ENCODE measurements around the gene RPL27.
"Not testable (repeated sequence)": the region's sequence is repeated elsewhere in the genome, so short reads cannot be mapped to it uniquely, and the experiment has no call there.

RPL27 gene

DNA sequence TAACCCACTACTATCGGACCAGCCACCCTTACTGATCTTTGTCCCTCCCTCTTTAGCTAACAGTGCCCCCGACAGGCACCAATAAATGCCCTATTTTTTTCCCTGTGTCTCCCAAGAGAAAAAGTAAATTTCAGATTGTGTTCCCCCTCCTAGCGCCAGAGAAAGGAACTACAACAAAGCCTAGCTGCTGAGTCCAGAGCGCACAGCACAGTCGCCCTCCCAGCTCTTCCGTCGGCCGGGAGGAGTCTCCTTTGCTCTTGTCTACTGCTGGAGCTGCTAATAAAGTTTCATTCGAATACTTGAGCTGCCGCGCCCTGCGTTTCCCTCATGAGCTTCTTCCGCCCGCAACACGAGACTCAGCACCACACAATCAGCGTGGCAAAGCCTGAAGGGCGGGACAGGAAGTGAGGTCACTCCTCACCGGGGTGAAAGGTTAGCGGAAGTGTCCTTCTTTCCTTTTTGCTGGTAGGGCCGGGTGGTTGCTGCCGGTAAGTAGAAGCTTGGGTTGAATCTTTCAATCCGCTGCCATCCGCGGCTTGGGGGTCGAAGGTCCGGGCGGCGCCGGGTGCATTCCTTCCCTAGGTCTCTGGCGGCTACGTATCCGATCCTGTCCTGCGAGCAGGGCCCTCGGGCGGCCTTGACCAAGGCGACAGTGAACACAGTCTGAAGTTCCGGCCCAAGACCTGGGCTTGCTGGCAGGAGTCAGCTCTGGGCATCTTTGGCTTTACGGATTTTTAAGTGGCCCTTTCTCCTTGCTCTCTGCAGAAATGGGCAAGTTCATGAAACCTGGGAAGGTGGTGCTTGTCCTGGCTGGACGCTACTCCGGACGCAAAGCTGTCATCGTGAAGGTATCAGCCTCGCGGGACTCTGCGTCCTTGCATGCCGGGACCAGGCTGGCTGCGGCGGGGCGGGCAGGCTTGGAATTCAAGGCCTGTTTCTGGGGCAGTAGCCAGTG, at the start of gene RPL27:
RPL27 (plus strand) TSS at position 436 of the 955 bp plus-strand sequence; CDS start at position 768, 332 bp downstream.
- peak; percentile 96 for DNase-seq (ENCODE audit: low read depth)

GRCh38 chr17:42950044-42950783, 48.0 kb upstream of the RPL27 start:
- no peak for DNase-seq (ENCODE audit: low read depth)

- DNase-seq (ENCODE audit: low read depth), result no peak
Observed at GRCh38 chr17:42953669-42954068, 44.5 kb upstream of the RPL27 start.

DNA sequence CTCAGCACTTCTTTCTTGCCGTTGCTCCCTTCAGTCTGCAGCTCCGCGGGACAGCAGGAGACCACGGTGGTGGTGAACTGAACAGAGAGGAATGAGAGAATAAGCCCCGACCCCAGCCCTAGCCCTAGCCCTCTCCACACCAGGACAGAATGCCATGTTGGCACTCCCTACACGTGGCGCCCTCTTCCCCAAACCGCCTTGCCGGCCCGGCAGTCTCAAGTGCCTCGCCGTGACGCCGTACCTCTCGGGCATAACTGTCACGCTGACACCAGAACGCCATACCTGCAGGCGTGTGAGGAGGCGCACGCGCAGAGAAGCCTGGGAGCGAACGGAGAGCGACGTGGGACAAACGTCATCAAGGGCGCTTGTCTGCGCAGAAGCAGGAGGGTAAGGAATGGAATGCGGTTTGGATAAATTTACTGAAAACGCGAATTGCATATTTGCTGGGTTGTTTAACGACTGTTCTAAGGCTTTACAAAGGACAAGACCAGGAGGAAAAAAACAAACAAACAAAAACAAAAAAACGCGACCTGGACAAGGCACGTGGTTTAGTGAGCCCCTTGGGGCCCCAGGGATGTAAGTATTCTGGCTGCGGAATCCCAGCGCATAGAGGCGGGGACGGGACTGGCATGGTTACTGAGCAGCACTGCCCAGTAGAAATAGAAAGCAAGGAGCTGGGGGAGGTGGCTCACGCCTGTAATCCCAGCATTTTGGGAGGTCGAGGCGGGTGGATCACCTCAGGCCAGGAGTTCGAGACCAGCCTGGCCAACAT, 33.9 kb upstream of the RPL27 start, which contains the start of gene AARSD1:
AARSD1 (minus strand) TSS at position 294 of the 772 bp plus-strand sequence; CDS start at position 280, 14 bp downstream.
- DNase-seq (ENCODE audit: low read depth), result peak; percentile 84

DNA sequence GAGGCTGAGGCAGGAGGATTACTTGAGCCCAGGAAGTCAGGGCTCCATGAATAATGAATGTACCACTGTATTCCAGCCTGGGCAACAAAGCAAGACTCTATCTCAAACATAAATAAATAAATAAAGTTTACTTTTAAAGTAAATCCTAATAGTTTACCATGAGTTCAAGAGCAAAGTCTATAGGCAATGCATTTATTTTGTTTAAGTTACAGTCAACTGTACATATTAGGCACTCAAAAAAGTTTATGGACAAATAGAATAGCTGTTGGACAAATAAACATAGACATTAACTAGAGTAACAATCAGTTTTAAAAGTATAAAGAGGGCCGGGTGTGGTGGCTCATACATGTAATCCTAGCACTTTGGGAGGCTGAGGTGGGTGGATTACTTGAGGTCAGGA, 30.3 kb upstream of the RPL27 start:
- DNase-seq (ENCODE audit: low read depth), result no peak

DNA sequence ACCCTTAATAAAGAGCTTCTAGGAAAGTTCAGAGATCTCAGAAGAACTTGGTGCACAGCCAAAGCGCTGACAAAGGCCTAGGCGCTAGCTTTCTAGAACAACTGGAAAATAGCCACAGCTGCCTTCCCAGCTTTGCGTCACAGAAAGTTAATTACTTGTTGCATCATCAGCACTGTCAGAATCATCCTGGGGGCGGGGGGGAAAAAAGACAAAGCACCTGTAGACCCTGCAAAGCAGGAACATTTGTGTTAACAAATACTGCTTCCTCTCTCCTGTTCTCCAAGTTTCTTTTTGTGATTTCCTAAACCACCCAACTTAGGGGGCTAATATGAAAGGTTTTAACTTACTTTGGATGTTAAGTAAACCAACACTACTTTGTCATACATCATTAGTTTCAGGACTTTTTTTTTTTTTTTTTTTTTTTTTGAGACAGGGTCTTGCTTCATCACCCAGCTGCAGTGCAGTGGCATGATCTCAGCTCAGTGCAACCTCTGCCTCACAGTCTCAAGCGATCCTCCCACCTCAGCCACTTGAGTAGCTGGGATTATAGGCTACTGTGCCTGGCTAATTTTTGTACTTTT, 29.1 kb upstream of the RPL27 start:
- no peak for DNase-seq (ENCODE audit: low read depth)

DNA sequence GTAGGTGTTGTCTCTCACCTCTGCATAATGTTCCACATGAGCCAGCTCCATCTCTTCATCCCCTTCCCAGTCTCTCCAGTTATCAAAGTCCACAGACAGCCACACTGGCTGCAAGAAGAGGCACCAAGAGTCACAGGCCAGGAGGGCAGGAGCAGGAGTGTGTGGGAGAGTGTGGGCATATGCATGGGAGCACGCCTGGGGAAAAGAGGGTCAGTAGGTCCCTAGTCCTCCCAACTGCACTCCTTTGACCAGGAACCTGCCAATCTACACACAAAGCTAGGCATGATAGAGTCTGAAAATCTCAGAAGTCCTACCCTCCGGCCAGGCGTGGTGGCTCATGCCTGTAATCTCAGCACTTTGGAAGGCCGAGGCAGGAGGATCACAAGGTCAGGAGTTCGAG, 26.6 kb upstream of the RPL27 start:
- no peak for DNase-seq (ENCODE audit: low read depth)

- not testable (repeated sequence) for DNase-seq (ENCODE audit: low read depth)
Observed at GRCh38 chr17:42973323-42973722, 24.9 kb upstream of the RPL27 start.

GRCh38 chr17:42975265-42975664, 23.0 kb upstream of the RPL27 start:
- DNase-seq (ENCODE audit: low read depth), result no peak

- not testable (repeated sequence) for DNase-seq (ENCODE audit: low read depth)
Observed at GRCh38 chr17:42975701-42976100, 22.5 kb upstream of the RPL27 start.

- no peak for DNase-seq (ENCODE audit: low read depth)
Observed at GRCh38 chr17:42979511-42980273, 18.5 kb upstream of the RPL27 start, which contains the start of gene PTGES3L. TSS of gene PTGES3L (minus strand) at chr17:42980080. CDS start at chr17:42980053, 27 bp downstream.

- DNase-seq (ENCODE audit: low read depth), result peak; percentile 83
Observed at GRCh38 chr17:42980274-42980765, 17.9 kb upstream of the RPL27 start, which contains the start of gene RUNDC1. TSS of gene RUNDC1 (plus strand) at chr17:42980565. CDS start at chr17:42980577, 12 bp downstream.

GRCh38 chr17:42980766-42981397, 17.3 kb upstream of the RPL27 start:
- DNase-seq (ENCODE audit: low read depth), result peak; percentile 29

DNA sequence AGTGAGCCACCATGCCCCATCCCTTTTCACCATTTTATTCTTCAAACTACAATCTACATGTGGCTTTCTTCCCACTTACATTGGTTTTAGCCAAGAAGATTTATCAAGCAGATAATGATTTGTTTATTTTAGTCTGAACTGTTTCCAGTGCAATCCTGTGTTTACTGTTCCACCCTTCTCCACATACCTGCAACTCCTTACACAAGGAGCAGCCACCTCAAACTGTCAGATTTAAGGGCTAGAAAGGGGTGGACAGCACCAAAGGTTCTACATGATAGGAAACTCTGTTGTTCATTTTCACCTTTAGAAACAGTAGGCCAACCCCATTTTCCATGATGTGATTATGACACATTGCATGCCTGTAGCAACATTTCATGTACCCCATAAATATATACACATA, 16.0 kb upstream of the RPL27 start:
- no peak for DNase-seq (ENCODE audit: low read depth)

- DNase-seq (ENCODE audit: low read depth), result no peak
Observed at GRCh38 chr17:42985225-42985624, 13.0 kb upstream of the RPL27 start.

DNA sequence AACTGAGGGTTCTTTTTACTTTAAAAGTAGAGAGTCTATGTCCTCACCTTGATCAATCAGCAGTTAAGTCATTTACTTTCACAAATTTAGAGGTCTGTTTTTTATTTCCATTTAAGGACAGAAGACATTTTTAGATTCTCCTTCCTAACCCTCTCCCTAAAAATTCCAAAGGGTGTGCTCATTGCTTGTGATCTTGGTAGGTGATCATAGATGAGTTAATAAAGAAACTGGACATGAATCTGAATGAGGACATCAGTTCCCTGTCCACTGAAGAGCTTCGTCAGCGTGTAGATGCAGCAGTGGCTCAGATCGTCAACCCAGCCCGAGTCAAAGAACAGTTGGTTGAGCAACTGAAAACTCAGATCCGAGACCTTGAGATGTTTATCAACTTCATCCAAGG, 9.1 kb upstream of the RPL27 start:
- no peak for DNase-seq (ENCODE audit: low read depth)

DNA sequence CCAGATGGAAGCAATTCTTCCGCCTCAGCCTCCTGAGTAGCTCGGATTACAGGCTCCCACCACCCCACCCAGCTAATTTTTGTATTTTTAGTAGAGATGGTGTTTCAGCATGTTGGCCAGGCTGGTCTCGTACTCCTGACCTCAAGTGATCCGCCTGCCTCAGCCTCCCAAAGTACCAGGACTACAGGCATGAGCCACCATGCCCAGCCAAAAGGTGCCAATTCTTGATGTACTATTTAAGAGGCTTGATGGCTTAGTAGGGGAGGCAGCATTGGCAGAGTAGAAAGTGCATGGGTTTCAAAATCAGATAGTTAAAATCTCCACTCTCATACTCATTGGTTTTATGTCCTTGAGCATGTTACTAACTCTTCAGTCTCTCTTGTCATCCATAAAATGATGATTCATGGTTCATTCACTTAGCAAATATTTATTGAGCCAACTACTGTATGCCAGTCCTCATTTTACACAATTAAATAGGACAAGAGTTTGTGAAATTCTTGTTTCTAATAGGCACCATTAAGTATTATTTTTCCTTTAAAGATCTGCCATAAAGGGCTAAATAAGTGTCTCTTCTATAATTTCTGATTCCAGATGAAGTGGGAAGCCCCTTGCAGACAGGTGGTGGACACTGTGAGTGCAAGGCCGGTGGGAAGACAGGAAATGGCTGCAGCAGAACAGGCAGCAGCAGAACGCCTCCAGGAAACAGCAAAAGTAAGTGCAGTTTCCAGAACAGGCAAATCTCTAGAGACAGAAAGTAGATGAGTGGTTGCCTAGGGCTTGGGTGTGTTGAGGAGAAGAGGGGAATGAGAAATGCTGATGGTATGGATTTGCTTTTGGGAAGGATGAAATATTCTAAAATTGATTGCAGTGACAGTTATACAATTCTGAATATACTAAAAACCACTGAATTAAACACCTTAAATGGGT, 8.2 kb upstream of the RPL27 start:
- no peak for DNase-seq (ENCODE audit: low read depth)

GRCh38 chr17:42991471-42991870, 6.7 kb upstream of the RPL27 start:
- DNase-seq (ENCODE audit: low read depth), result no peak

DNA sequence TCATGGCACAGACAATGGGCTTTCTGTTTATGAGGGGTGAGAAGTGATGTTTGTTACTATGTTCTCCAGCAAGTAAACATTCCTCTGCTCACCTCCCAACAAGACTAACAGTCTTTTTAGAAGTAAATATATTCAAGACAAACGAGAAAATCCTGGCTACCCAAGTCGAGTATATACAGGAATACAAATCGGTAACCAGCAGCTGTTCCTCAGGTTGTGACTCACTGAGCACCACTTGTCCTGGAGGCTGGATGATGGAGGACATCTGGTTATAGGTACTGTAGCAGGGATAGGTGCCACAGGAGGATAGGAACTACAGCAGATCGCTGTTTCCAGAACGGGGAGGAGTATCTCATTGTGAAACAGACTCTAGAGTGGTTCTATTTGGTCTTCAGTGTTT, 5.3 kb upstream of the RPL27 start:
- DNase-seq (ENCODE audit: low read depth), result no peak
